HAP-1 (cell line): ENCODE measurements around the gene RNF114.

Experiments
- DNase-seq, 2 experiments: peaks; one replicate each; pipeline ENCODE4 v3.0.0-alpha.2; 2016 to 2020; ENCODE audit warnings: low spot score in 2 of 2
- H3K27me3 ChIP-seq: fragments of 250-450 bp; sonication (Bioruptor Pico); 2 replicates; pipeline ENCODE4 v1.5.1; 2020; ENCODE audit warnings: low read depth, mild to moderate bottlenecking, moderate library complexity
- H3K36me3 ChIP-seq: fragments of 250-450 bp; sonication (Bioruptor Pico); replicated peaks from 2 replicates; pipeline ENCODE4 v1.5.1; 2020; ENCODE audit warnings: mild to moderate bottlenecking
- H3K4me1 ChIP-seq: fragments of 250-450 bp; sonication (Bioruptor Pico); 2 replicates; pipeline ENCODE4 v1.5.1; 2020; ENCODE audit warnings: mild to moderate bottlenecking
- H3K4me3 ChIP-seq: fragments of 250-450 bp; sonication (Bioruptor Pico); 2 replicates; pipeline ENCODE4 v1.5.1; 2020; ENCODE audit warnings: mild to moderate bottlenecking, moderate library complexity
- H3K9me3 ChIP-seq: fragments of 250-450 bp; sonication (Bioruptor Pico); 2 replicates; pipeline ENCODE4 v1.5.1; 2020; ENCODE audit warnings: mild to moderate bottlenecking, moderate library complexity
- in situ Hi-C: fragments of 300-500 bp; cut with MboI; formaldehyde crosslinking; loops from 3 replicates; pipeline ENCODE4 v1.14.3; 2020; ENCODE audit warnings: low sequenced_read_pairs, inconsistent platforms, mixed read lengths

RNF114 gene

GRCh38 chr20:49909499-49910339, 26.5 kb upstream of the RNF114 start:
- H3K9me3 ChIP-seq, result no peaks in the 10 kb centered on the region
- in situ Hi-C loops, result no loop called here
- DNase-seq, result peak; percentile 27 to 54
- H3K4me1 ChIP-seq, result peaks cover 9% of the 10 kb centered on the region
- H3K4me3 ChIP-seq, result no peak overlapping the region
- H3K27me3 ChIP-seq, result no peaks in the 10 kb centered on the region
- H3K36me3 ChIP-seq, result peaks cover 26% of the 10 kb centered on the region

- in situ Hi-C loops, result no loop called here
- Histone ChIP-seq H3K4me1 (peaks cover 9% of the 10 kb centered on the region), H3K9me3 (no peaks in the 10 kb centered on the region)
These were observed 25.9 kb upstream of the RNF114 start for GRCh38 chr20:49910340-49910706.

DNA sequence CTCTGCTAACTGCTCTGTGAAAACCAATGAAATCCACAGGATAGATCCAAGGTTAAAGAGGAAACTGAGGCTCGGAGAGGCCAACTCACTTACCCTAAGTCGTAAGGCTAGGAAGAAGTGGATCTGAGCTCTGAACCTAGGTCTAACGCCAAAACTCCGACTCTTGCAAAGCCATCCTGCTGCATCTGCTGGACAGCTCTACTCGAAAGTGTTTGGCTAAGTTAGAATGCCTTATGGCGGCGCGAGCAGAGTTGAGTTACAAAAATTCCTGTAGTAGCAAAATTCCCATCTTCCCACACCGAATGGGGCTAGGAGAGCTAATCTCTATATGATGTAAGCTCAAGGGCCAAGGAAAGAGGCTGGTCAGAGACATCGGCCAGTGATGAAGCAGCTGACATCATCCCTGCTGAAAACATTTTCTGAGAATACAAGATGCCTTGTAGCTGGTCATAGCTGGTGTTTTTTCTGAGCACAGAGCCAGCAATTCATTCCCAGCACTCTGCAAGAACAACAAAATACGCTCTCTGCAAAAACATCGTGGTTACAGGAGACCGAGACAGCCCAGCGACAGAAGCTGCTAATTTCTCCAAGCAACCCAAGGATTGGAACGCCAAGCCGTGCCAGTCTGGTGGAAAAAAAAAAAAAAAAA, 22.7 kb upstream of the RNF114 start:
- Histone ChIP-seq H3K4me3 (no peak overlapping the region), H3K36me3 (peaks cover 8% of the 10 kb centered on the region), H3K9me3 (no peaks in the 10 kb centered on the region), H3K4me1 (peaks cover 9% of the 10 kb centered on the region), H3K27me3 (no peaks in the 10 kb centered on the region)
- DNase-seq, result no peak
- in situ Hi-C loops, result no loop called here

More at GRCh38 chr20:49910340-49910706, 25.9 kb upstream of the RNF114 start:
- no peaks in the 10 kb centered on the region for H3K27me3 ChIP-seq
- no peak for DNase-seq
- no peak overlapping the region for H3K4me3 ChIP-seq
- peaks cover 20% of the 10 kb centered on the region for H3K36me3 ChIP-seq

DNA sequence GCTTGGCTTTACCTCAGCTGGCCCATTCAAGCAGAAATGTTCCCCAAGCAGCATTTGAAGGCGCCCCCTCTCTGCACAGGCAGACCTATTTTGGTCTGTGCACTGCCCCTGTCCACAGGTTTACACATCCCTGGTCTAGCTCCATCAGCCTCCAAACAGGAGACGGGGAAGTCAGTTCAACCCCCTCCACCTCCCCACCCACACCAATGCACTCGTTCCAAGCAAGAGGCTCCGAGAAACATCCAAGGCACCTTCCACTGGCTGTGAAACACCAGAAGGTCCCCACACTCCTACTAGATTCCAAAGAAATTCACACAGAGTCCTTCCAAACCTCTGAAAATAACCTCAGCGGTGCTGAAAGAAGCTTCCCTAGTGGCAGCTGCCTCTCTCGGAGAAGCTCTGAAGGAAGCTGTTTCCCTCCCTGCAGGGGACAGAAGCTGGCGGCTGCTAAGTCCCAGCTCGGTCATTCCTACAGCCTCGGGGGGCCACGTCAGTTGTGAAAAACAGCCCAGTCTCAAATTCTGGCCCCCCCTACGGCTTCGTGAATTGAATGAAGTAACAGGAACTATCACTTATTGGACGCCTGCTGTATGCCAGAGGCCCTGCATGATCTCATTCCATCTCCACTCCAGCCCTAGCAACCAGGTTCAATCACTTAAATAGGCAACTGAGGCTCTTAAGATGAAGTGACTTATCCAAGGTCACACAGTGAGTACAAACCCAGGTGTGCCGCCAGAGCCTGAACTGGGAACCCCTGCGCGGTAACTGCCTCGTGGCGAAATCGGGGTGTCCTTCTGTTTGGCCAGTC, 21.7 kb upstream of the RNF114 start:
- Histone ChIP-seq H3K36me3 (peaks cover 7% of the 10 kb centered on the region), H3K9me3 (no peaks in the 10 kb centered on the region), H3K27me3 (no peaks in the 10 kb centered on the region), H3K4me3 (peak overlapping the region; percentile 100), H3K4me1 (peaks cover 9% of the 10 kb centered on the region)
- DNase-seq, result no peak
- in situ Hi-C loops, result no loop called here

DNA sequence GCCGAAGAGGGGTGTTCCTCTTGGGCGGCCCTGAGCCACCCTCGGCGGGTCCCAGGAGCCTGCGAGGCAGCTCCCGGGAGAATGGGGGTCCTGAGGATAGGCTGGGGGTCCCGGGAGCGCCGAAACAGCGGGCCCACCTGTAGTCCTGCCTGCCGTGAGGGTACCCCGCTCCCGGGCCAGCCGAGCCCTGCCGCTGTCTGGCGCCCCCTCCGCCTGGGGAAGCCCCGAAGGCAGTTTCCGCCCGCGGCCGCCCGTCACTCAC, 21.1 kb upstream of the RNF114 start:
- in situ Hi-C loops, result no loop called here
- Histone ChIP-seq H3K27me3 (no peaks in the 10 kb centered on the region), H3K4me3 (peak overlapping the region; percentile 100), H3K4me1 (peaks cover 7% of the 10 kb centered on the region), H3K36me3 (peaks cover 6% of the 10 kb centered on the region), H3K9me3 (no peaks in the 10 kb centered on the region)
- no peak for DNase-seq

GRCh38 chr20:49915380-49916145, 20.6 kb upstream of the RNF114 start, which contains the start of gene SPATA2:
Gene SPATA2, minus strand, starts transcription at chr20:49915529. Its CDS starts 7,039 bp downstream, at chr20:49908490.
- peaks cover 4% of the 10 kb centered on the region for H3K4me1 ChIP-seq
- no peaks in the 10 kb centered on the region for H3K27me3 ChIP-seq
- no peaks in the 10 kb centered on the region for H3K9me3 ChIP-seq
- DNase-seq, result peak; percentile 91 to 98
- H3K4me3 ChIP-seq, result peak within 1 kb of the TSS; percentile 100
- H3K36me3 ChIP-seq, result peaks cover 2% of the 10 kb centered on the region; the same call in 1 of the 2 replicates
- in situ Hi-C loops, result no loop called here

DNA sequence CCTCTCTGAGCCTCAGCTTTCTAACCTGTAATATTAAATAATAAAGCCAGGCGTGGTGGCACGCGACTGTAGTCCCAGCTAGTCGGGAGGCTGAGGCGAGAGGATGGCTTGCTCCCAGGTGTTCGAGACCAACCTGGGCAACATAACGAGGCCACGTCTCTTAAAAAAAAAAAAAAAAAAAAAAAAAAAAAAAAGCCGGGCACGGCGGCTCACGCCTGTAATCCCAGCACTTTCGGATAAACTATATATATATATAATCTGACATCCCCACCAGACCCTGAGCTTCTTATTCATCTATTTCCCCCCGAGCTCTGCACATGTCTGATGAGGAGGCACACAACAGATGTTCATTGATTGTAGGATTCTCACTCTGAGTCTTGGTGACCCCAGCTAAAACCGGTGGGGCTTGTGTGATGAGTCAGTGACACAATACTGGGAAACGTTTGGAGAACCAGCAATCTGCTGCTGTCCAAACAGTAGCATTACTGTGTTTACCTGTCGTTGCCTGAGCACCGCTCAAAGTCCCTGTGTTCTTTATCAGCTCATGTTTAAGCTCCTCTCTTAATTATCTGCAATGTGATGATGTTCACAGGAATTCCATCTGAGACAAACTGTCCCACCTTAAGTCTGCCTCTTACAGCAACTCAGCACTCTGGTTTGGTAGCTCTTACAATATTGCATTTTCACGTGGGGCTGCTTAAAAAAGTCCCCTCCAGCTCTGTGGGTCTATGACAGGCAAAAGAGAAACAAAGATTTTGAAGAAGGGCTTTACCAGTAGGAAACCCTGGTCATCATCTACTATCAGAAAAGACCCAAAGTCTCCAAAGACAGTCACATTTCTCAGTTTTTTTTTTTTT, 19.8 kb upstream of the RNF114 start:
- H3K4me1 ChIP-seq, result peaks cover 4% of the 10 kb centered on the region
- no peaks in the 10 kb centered on the region for H3K27me3 ChIP-seq
- H3K4me3 ChIP-seq, result peak overlapping the region; percentile 100
- in situ Hi-C loops, result no loop called here
- no peaks in the 10 kb centered on the region; the same call in 1 of the 2 replicates for H3K9me3 ChIP-seq
- H3K36me3 ChIP-seq, result peaks cover 2% of the 10 kb centered on the region; the same call in 1 of the 2 replicates
- no peak for DNase-seq

GRCh38 chr20:49918446-49918845, 17.8 kb upstream of the RNF114 start:
- no peak for DNase-seq
- in situ Hi-C loops, result no loop called here
- Histone ChIP-seq H3K9me3 (no peaks in the 10 kb centered on the region; the same call in 1 of the 2 replicates), H3K36me3 (peaks cover 2% of the 10 kb centered on the region; the same call in 1 of the 2 replicates), H3K4me1 (peaks cover 4% of the 10 kb centered on the region), H3K4me3 (no peak overlapping the region), H3K27me3 (no peaks in the 10 kb centered on the region)

GRCh38 chr20:49919009-49919408, 17.2 kb upstream of the RNF114 start:
- Histone ChIP-seq H3K4me1 (peaks cover 3% of the 10 kb centered on the region), H3K4me3 (no peak overlapping the region), H3K9me3 (no peaks in the 10 kb centered on the region; the same call in 1 of the 2 replicates), H3K27me3 (no peaks in the 10 kb centered on the region), H3K36me3 (peaks cover 2% of the 10 kb centered on the region; the same call in 1 of the 2 replicates)
- no peak for DNase-seq
- in situ Hi-C loops, result no loop called here

GRCh38 chr20:49919461-49919860, 16.7 kb upstream of the RNF114 start:
- Histone ChIP-seq H3K27me3 (no peaks in the 10 kb centered on the region), H3K4me1 (no peaks in the 10 kb centered on the region; the same call in 1 of the 2 replicates), H3K9me3 (no peaks in the 10 kb centered on the region; the same call in 1 of the 2 replicates), H3K4me3 (no peak overlapping the region), H3K36me3 (peaks cover 2% of the 10 kb centered on the region; the same call in 1 of the 2 replicates)
- in situ Hi-C loops, result no loop called here
- DNase-seq, result no peak

- in situ Hi-C loops, result loop anchor here (10.0 kb wide), 1 partner anchor 589 kb away; no protein-coding TSS in a partner anchor
- no peak for DNase-seq
- H3K4me1 ChIP-seq, result peaks cover 11% of the 10 kb centered on the region; the same call in 1 of the 2 replicates
These were observed 11.9 kb upstream of the RNF114 start for GRCh38 chr20:49924247-49924646.

DNA sequence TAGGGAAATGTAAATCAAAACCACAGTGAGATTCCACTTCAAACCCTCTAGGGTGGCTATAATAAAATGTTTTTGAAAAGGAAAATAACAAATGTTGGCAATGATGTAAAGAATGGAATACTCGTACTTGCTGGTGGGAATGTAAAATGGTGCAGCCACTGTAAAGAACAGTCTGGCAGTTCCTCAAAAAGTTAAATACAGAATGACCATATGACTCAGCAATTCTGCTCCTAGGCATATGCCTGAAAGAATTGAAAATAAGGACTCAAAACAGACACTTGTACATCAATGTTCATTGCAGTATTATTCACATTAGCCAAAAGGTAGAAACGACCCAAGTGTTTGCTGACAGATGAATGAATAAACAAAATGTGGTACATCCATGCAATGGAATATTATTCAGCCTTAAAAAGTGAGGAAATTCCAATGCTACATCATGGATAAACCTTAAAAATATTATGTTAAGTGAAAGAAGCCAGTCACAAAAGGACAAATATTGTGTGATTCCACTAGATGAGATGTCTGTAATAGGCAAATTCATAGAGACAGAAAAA, 10.2 kb upstream of the RNF114 start:
- DNase-seq, result no peak
- H3K4me3 ChIP-seq, result no peak overlapping the region
- in situ Hi-C loops, result loop anchor here (10.0 kb wide), 1 partner anchor 591 kb away; no protein-coding TSS in a partner anchor
- H3K36me3 ChIP-seq, result no peaks in the 10 kb centered on the region; the same call in 1 of the 2 replicates
- H3K27me3 ChIP-seq, result no peaks in the 10 kb centered on the region
- no peaks in the 10 kb centered on the region; the same call in none of the 2 replicates for H3K9me3 ChIP-seq
- peaks cover 11% of the 10 kb centered on the region; the same call in 1 of the 2 replicates for H3K4me1 ChIP-seq

More at GRCh38 chr20:49924247-49924646, 11.9 kb upstream of the RNF114 start:
- Histone ChIP-seq H3K4me3 (no peak overlapping the region), H3K9me3 (no peaks in the 10 kb centered on the region; the same call in none of the 2 replicates), H3K27me3 (no peaks in the 10 kb centered on the region), H3K36me3 (no peaks in the 10 kb centered on the region; the same call in 1 of the 2 replicates)
